OCI-LY7 (cell line): ENCODE data around the gene SLC2A10.

Experiments
- EZH2phosphoT487 ChIP-seq: fragments of 200-600 bp; sonication (generic); IDR thresholded peaks from 2 replicates; pipeline ENCODE4 v1.6.1; 2018; ENCODE audit warnings: low read depth, borderline replicate concordance, mild to moderate bottlenecking, mixed run types, antibody characterized with exemption, low read length, moderate library complexity, mixed read lengths
- TF ChIP-seq, protein P1 (sequence below): fragments of 200-600 bp; sonication (generic); conservative IDR thresholded peaks from 2 replicates; pipeline ENCODE4 v1.5.1; 2014; ENCODE audit warnings: mild to moderate bottlenecking, antibody characterized with exemption, low read length, moderate library complexity, mixed read lengths

GRCh38 chr20:46700481-46700880, 9.0 kb upstream of the SLC2A10 start:
- TF ChIP-seq, protein P1, sequence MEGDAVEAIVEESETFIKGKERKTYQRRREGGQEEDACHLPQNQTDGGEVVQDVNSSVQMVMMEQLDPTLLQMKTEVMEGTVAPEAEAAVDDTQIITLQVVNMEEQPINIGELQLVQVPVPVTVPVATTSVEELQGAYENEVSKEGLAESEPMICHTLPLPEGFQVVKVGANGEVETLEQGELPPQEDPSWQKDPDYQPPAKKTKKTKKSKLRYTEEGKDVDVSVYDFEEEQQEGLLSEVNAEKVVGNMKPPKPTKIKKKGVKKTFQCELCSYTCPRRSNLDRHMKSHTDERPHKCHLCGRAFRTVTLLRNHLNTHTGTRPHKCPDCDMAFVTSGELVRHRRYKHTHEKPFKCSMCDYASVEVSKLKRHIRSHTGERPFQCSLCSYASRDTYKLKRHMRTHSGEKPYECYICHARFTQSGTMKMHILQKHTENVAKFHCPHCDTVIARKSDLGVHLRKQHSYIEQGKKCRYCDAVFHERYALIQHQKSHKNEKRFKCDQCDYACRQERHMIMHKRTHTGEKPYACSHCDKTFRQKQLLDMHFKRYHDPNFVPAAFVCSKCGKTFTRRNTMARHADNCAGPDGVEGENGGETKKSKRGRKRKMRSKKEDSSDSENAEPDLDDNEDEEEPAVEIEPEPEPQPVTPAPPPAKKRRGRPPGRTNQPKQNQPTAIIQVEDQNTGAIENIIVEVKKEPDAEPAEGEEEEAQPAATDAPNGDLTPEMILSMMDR, result no peak
- no peak for TF ChIP-seq EZH2phosphoT487
